SJSA1 (cell line): Measurements from ENCODE around the gene EME1. TPM values are rescaled to one million over a fixed set of nuclear protein-coding genes. Genes with fewer than 3 reads are reported as not detected.

Source experiments
- DNase-seq, 2 experiments: peaks; one replicate each; pipeline ENCODE4 v3.0.0-alpha.2; 2015 to 2020; ENCODE audit warnings: low spot score in 2 of 2, low read depth in 1 of 2
- H3K27ac ChIP-seq: fragments of 250-450 bp; sonication (Bioruptor Pico); 2 replicates; pipeline ENCODE4 v1.5.1; 2020; ENCODE audit warnings: mild to moderate bottlenecking, moderate library complexity
- H3K27me3 ChIP-seq: fragments of 250-450 bp; sonication (Bioruptor Pico); replicated peaks from 2 replicates; pipeline ENCODE4 v1.5.1; 2020; ENCODE audit warnings: mild to moderate bottlenecking, moderate library complexity
- H3K36me3 ChIP-seq: fragments of 250-450 bp; sonication (Bioruptor Pico); 2 replicates; pipeline ENCODE4 v1.5.1; 2020; ENCODE audit warnings: mild to moderate bottlenecking
- H3K4me1 ChIP-seq: fragments of 250-450 bp; sonication (Bioruptor Pico); replicated peaks from 2 replicates; pipeline ENCODE4 v1.6.1; 2021; ENCODE audit warnings: mild to moderate bottlenecking
- H3K4me3 ChIP-seq: fragments of 250-450 bp; sonication (Bioruptor Pico); 2 replicates; pipeline ENCODE4 v1.5.1; 2020; ENCODE audit warnings: mild to moderate bottlenecking
- H3K9me3 ChIP-seq: fragments of 250-450 bp; sonication (Bioruptor Pico); replicated peaks from 2 replicates; pipeline ENCODE4 v1.5.1; 2020; ENCODE audit warnings: mild to moderate bottlenecking
- total RNA-seq: library from RNA; depleted of rRNA; stranded (reverse); fragments of >200 nt; shearing (Covaris generic); gene quantifications from 2 replicates; pipeline ENCODE4 v1.2.3, GENCODE V29; 2014

The EME1 gene
- total RNA-seq, 1 experiment from 2014 or later, result 24.1 TPM

DNA sequence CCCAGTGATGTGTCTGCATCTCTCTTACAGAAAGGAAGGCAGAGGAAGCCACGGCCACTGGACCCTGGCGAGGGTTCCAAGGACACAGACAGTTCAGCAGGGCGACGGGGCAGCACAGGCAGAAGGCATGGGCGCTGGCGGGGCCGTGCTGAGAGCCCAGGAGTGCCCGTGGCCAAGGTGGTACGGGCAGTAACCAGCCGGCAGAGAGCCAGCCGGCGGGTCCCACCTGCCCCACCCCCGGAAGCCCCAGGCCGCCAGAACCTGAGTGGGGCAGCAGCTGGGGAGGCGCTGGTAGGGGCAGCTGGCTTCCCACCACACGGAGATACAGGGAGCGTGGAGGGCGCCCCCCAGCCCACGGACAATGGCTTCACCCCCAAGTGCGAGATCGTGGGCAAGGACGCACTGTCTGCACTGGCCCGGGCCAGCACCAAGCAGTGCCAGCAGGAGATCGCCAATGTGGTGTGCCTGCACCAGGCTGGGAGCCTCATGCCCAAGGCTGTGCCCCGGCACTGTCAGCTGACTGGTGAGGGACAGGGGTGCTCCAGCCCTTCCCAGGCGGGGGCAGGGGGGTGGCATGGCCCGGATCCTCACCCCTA lies 19.3 kb upstream of the EME1 start:
- peaks cover 4% of the 10 kb centered on the region for H3K4me1 ChIP-seq
- H3K27me3 ChIP-seq, result no peaks in the 10 kb centered on the region
- no peak for DNase-seq
- peaks cover 59% of the 10 kb centered on the region for H3K36me3 ChIP-seq
- no peak overlapping the region for H3K4me3 ChIP-seq
- H3K9me3 ChIP-seq, result no peaks in the 10 kb centered on the region
- no peak overlapping the region for H3K27ac ChIP-seq

- Histone ChIP-seq H3K27ac (no peak overlapping the region), H3K27me3 (no peaks in the 10 kb centered on the region), H3K4me1 (no peaks in the 10 kb centered on the region), H3K9me3 (no peaks in the 10 kb centered on the region), H3K36me3 (peaks cover 64% of the 10 kb centered on the region), H3K4me3 (no peak overlapping the region)
- peak in 1 of 2 experiments; percentile 50 for DNase-seq
Measured at GRCh38 chr17:50354198-50354597, 18.8 kb upstream of the EME1 start.

- no peak overlapping the region for H3K27ac ChIP-seq
Measured at GRCh38 chr17:50354776-50355175, 18.3 kb upstream of the EME1 start.

GRCh38 chr17:50355336-50355700 lies 17.7 kb upstream of the EME1 start:
- peaks cover 74% of the 10 kb centered on the region for H3K36me3 ChIP-seq
- no peak for DNase-seq
- H3K27me3 ChIP-seq, result no peaks in the 10 kb centered on the region
- H3K4me3 ChIP-seq, result no peak overlapping the region
- no peaks in the 10 kb centered on the region for H3K4me1 ChIP-seq
- H3K27ac ChIP-seq, result no peak overlapping the region
- H3K9me3 ChIP-seq, result no peaks in the 10 kb centered on the region

More at GRCh38 chr17:50354776-50355175, 18.3 kb upstream of the EME1 start:
- DNase-seq, result no peak
- no peaks in the 10 kb centered on the region for H3K9me3 ChIP-seq
- no peak overlapping the region for H3K4me3 ChIP-seq
- no peaks in the 10 kb centered on the region for H3K4me1 ChIP-seq
- H3K27me3 ChIP-seq, result no peaks in the 10 kb centered on the region
- peaks cover 69% of the 10 kb centered on the region for H3K36me3 ChIP-seq

- Histone ChIP-seq H3K9me3 (no peaks in the 10 kb centered on the region), H3K27ac (no peak overlapping the region), H3K4me1 (no peaks in the 10 kb centered on the region), H3K4me3 (no peak overlapping the region), H3K36me3 (peaks cover 77% of the 10 kb centered on the region), H3K27me3 (no peaks in the 10 kb centered on the region)
- DNase-seq, result peak in 1 of 2 experiments; percentile 51
Measured at GRCh38 chr17:50355701-50356341, 17.2 kb upstream of the EME1 start.

DNA sequence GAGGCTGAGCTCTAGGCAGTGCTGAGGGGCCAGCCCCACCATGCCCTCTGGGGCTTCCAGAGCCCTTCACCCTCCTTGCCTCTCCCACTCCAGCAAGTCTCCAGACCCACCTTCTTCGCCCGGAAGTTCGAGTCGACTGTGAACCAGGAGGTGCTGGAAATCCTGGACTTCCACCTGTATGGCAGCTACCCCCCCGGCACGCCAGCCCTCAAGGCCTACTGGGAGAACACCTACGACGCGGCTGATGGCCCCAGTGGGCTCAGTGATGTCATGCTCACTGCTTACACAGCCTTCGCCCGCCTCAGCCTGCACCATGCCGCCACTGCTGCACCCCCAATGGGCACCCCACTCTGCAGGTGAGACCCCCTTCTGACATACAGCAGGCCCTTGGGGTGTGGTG lies 16.6 kb upstream of the EME1 start:
- Histone ChIP-seq H3K36me3 (peaks cover 83% of the 10 kb centered on the region), H3K4me1 (no peaks in the 10 kb centered on the region), H3K27me3 (no peaks in the 10 kb centered on the region), H3K27ac (no peak overlapping the region), H3K9me3 (no peaks in the 10 kb centered on the region), H3K4me3 (no peak overlapping the region)
- no peak for DNase-seq

- H3K27me3 ChIP-seq, result no peaks in the 10 kb centered on the region
- no peaks in the 10 kb centered on the region for H3K9me3 ChIP-seq
- H3K4me1 ChIP-seq, result no peaks in the 10 kb centered on the region
- no peak overlapping the region for H3K4me3 ChIP-seq
- no peak for DNase-seq
- H3K36me3 ChIP-seq, result peaks cover 87% of the 10 kb centered on the region
- H3K27ac ChIP-seq, result no peak overlapping the region
Measured at GRCh38 chr17:50356892-50357510, 16.0 kb upstream of the EME1 start.

DNA sequence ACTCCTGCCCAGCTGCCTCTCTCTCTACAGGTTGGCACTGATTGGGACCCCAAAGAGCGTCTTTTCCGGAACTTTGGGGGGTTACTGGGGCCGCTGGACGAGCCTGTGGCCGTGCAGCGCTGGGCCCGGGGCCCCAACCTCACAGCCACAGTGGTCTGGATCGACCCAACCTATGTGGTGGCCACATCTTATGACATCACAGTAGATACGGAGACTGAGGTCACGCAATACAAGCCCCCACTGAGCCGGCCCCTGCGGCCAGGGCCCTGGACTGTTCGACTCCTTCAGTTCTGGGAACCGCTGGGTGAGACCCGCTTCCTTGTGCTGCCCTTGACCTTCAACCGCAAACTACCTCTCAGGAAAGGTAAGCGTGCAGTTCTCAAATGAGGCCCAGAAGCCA lies 14.9 kb upstream of the EME1 start:
- DNase-seq, result no peak
- Histone ChIP-seq H3K27ac (no peak overlapping the region), H3K4me3 (no peak overlapping the region), H3K9me3 (no peaks in the 10 kb centered on the region), H3K36me3 (peaks cover 82% of the 10 kb centered on the region), H3K27me3 (no peaks in the 10 kb centered on the region), H3K4me1 (no peaks in the 10 kb centered on the region)

GRCh38 chr17:50359005-50359699 lies 13.9 kb upstream of the EME1 start:
- Histone ChIP-seq H3K36me3 (peaks cover 76% of the 10 kb centered on the region), H3K4me1 (peaks cover 9% of the 10 kb centered on the region; the same call in 1 of the 2 replicates), H3K4me3 (no peak overlapping the region), H3K9me3 (no peaks in the 10 kb centered on the region), H3K27ac (no peak overlapping the region), H3K27me3 (no peaks in the 10 kb centered on the region)
- no peak for DNase-seq

- Histone ChIP-seq H3K27me3 (no peaks in the 10 kb centered on the region), H3K36me3 (peaks cover 75% of the 10 kb centered on the region), H3K4me3 (no peak overlapping the region), H3K4me1 (peaks cover 9% of the 10 kb centered on the region; the same call in 1 of the 2 replicates), H3K27ac (no peak overlapping the region), H3K9me3 (no peaks in the 10 kb centered on the region)
- DNase-seq, result no peak
Measured at GRCh38 chr17:50359998-50360461, 13.0 kb upstream of the EME1 start.

GRCh38 chr17:50360486-50361115 lies 12.4 kb upstream of the EME1 start:
- no peaks in the 10 kb centered on the region for H3K27me3 ChIP-seq
- H3K9me3 ChIP-seq, result no peaks in the 10 kb centered on the region
- peaks cover 75% of the 10 kb centered on the region for H3K36me3 ChIP-seq
- no peak overlapping the region for H3K4me3 ChIP-seq
- no peak for DNase-seq
- H3K27ac ChIP-seq, result no peak overlapping the region
- H3K4me1 ChIP-seq, result peaks cover 9% of the 10 kb centered on the region; the same call in 1 of the 2 replicates

DNA sequence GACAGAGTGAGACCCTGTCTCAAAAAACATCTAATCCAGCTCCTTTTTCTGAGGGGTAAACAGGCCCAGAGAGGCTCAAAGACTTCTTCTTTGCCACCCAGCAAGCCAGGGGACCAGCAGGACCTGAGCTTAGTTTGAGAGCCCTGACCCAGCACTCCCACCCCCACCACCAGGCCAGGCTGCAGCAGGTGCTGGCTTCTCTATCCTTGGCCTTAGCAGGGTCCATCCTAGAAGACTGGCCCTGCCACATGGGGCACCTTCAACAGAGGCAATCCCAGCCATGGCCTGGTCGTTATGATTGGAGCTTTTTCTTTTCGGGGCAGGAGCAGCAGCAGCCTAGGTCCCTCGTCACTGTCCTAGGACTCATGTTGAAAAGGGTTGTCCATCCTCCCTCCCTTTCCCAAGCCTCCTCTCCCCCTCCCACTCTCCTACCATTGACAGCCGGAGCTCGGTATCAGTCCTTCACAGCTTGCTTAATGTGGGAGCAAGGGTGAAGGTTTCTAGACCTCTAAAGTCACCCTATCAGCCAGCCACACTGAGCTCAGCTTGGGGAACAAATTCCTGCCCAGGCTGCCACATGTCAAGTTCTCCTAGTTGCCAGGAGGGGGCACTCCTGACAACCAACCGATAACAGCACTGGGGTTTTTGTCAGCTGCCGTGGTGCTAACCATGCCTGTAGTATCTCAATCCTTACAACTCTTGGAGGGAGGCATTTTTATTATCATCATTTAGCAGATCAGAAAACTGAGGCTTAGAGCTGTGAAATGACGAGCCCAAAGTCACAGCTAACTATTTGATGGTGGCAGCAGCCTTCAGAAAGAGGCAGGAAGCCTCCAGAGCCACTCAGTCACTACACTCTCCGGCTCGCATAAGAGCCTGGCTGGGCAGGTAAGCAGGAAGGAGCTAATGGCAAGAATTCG lies 11.2 kb upstream of the EME1 start:
- peaks cover 75% of the 10 kb centered on the region for H3K36me3 ChIP-seq
- H3K27ac ChIP-seq, result no peak overlapping the region
- DNase-seq, result peak in 1 of 2 experiments; percentile 66
- no peaks in the 10 kb centered on the region for H3K27me3 ChIP-seq
- no peak overlapping the region for H3K4me3 ChIP-seq
- peaks cover 9% of the 10 kb centered on the region; the same call in 1 of the 2 replicates for H3K4me1 ChIP-seq
- H3K9me3 ChIP-seq, result no peaks in the 10 kb centered on the region

GRCh38 chr17:50362661-50363060 lies 10.4 kb upstream of the EME1 start:
- no peak overlapping the region for H3K4me3 ChIP-seq
- no peaks in the 10 kb centered on the region for H3K9me3 ChIP-seq
- DNase-seq, result no peak
- no peak overlapping the region for H3K27ac ChIP-seq
- H3K36me3 ChIP-seq, result peaks cover 76% of the 10 kb centered on the region
- peaks cover 9% of the 10 kb centered on the region; the same call in 1 of the 2 replicates for H3K4me1 ChIP-seq
- no peaks in the 10 kb centered on the region for H3K27me3 ChIP-seq
